HEK293 (cell line): ENCODE measurements around the gene LDB2.

Experiments used
- CTCF ChIA-PET: fragments of 350-600 bp; formaldehyde crosslinking; extraction: SDS; loops from one replicate; lab custom pipeline; 2021; ENCODE audit warnings: antibody characterized with exemption; lab: Yijun Ruan, JAX
- POLR2A ChIA-PET: fragments of 300-600 bp; formaldehyde crosslinking; extraction: SDS; loops from one replicate; lab custom pipeline; 2020; ENCODE audit warnings: antibody characterized with exemption, inconsistent platforms; lab: Yijun Ruan, JAX
- H3K27ac ChIP-seq: fragments of 200-500 bp; sonication (Bioruptor generic); 2 replicates; pipeline ENCODE4 v1.5.1; 2014; ENCODE audit warnings: low read depth, low read length, control low read depth, inconsistent platforms; ENCODE audit errors: extremely low read depth
- H3K36me3 ChIP-seq, 2 experiments: fragments of 200-500 bp in 1 of 2; sonication (Bioruptor generic) in 1 of 2; 1 replicate in 1 of 2; 2 replicates in 1 of 2; pipeline ENCODE4 v1.5.1; 2014 to 2017; ENCODE audit warnings: inconsistent platforms in 2 of 2, low read length in 2 of 2; ENCODE audit not compliant: control insufficient read depth in 2 of 2, insufficient read depth in 1 of 2
- H3K4me1 ChIP-seq: fragments of 200-500 bp; sonication (Bioruptor generic); 2 replicates; pipeline ENCODE4 v1.5.1; 2014; ENCODE audit warnings: mild to moderate bottlenecking, low read length, inconsistent platforms; ENCODE audit not compliant: control insufficient read depth, insufficient read depth
- H3K4me3 ChIP-seq: 2 replicates; pipeline ENCODE4 v1.5.1; 2011; ENCODE audit warnings: low read depth, mild to moderate bottlenecking, control low read depth, low read length, moderate library complexity
- H3K9me3 ChIP-seq: fragments of 200-500 bp; sonication (Bioruptor generic); 2 replicates; pipeline ENCODE4 v1.5.1; 2014; ENCODE audit warnings: low read depth, low read length, inconsistent platforms; ENCODE audit not compliant: control insufficient read depth, insufficient read depth
- FEZF1 ChIP-seq: fragments of 450-650 bp; formaldehyde crosslinking; IDR thresholded peaks from 2 replicates; pipeline ENCODE4 v1.5.1; 2016; ENCODE audit warnings: missing biosample characterization, missing genetic modification characterization
- SP7 ChIP-seq: fragments of 450-650 bp; formaldehyde crosslinking; IDR thresholded peaks from 2 replicates; pipeline ENCODE4 v1.5.1; 2016; ENCODE audit warnings: missing biosample characterization, missing genetic modification characterization
- ZBTB17 ChIP-seq: fragments of 450-650 bp; formaldehyde crosslinking; IDR thresholded peaks from 2 replicates; pipeline ENCODE4 v1.5.1; 2016; ENCODE audit warnings: missing biosample characterization, missing genetic modification characterization
- ZFP3 ChIP-seq: fragments of 450-650 bp; formaldehyde crosslinking; IDR thresholded peaks from 2 replicates; pipeline ENCODE4 v1.5.1; 2016; ENCODE audit warnings: low read depth, missing biosample characterization, missing genetic modification characterization
- ZNF133 ChIP-seq: fragments of 450-650 bp; formaldehyde crosslinking; IDR thresholded peaks from 2 replicates; pipeline ENCODE4 v1.5.1; 2016; ENCODE audit warnings: missing biosample characterization, missing genetic modification characterization
- ZNF175 ChIP-seq: fragments of 450-650 bp; formaldehyde crosslinking; IDR thresholded peaks from 2 replicates; pipeline ENCODE4 v1.5.1; 2016; ENCODE audit warnings: missing biosample characterization, missing genetic modification characterization
- ZNF214 ChIP-seq: fragments of 450-650 bp; formaldehyde crosslinking; IDR thresholded peaks from 2 replicates; pipeline ENCODE4 v1.5.1; 2017; ENCODE audit warnings: missing biosample characterization, mild to moderate bottlenecking, missing genetic modification characterization, borderline replicate concordance
- ZNF324 ChIP-seq: fragments of 450-650 bp; formaldehyde crosslinking; IDR thresholded peaks from 2 replicates; pipeline ENCODE4 v1.5.1; 2016; ENCODE audit warnings: missing biosample characterization, missing genetic modification characterization
- ZNF416 ChIP-seq: fragments of 450-650 bp; formaldehyde crosslinking; IDR thresholded peaks from 2 replicates; pipeline ENCODE4 v1.5.1; 2016; ENCODE audit warnings: missing biosample characterization, missing genetic modification characterization
- ZNF600 ChIP-seq: fragments of 450-650 bp; formaldehyde crosslinking; IDR thresholded peaks from 2 replicates; pipeline ENCODE4 v1.5.1; 2016; ENCODE audit warnings: missing biosample characterization, missing genetic modification characterization
- ZNF610 ChIP-seq: fragments of 450-650 bp; formaldehyde crosslinking; IDR thresholded peaks from 2 replicates; pipeline ENCODE4 v1.5.1; 2016; ENCODE audit warnings: missing biosample characterization, missing genetic modification characterization, borderline replicate concordance
- ZNF629 ChIP-seq: fragments of 450-650 bp; formaldehyde crosslinking; IDR thresholded peaks from 2 replicates; pipeline ENCODE4 v1.5.1; 2017; ENCODE audit warnings: missing biosample characterization, missing genetic modification characterization
- ZNF664 ChIP-seq: fragments of 450-650 bp; formaldehyde crosslinking; IDR thresholded peaks from 2 replicates; pipeline ENCODE4 v1.5.1; 2016; ENCODE audit warnings: missing biosample characterization, missing genetic modification characterization
- ZNF792 ChIP-seq: fragments of 450-650 bp; formaldehyde crosslinking; IDR thresholded peaks from 2 replicates; pipeline ENCODE4 v1.5.1; 2016; ENCODE audit warnings: missing biosample characterization, missing genetic modification characterization
- ZSCAN16 ChIP-seq: fragments of 450-650 bp; formaldehyde crosslinking; IDR thresholded peaks from 2 replicates; pipeline ENCODE4 v1.5.1; 2016; ENCODE audit warnings: missing biosample characterization, missing genetic modification characterization
- TF ChIP-seq, protein P1 (sequence below): fragments of 450-650 bp; formaldehyde crosslinking; IDR thresholded peaks from 2 replicates; pipeline ENCODE4 v1.5.1; 2016; ENCODE audit warnings: missing biosample characterization, missing genetic modification characterization
- TF ChIP-seq, protein P2 (sequence below): fragments of 450-650 bp; formaldehyde crosslinking; IDR thresholded peaks from 2 replicates; pipeline ENCODE4 v1.5.1; 2017; ENCODE audit warnings: missing biosample characterization, missing genetic modification characterization
- TF ChIP-seq, protein P3 (sequence below): fragments of 450-650 bp; formaldehyde crosslinking; IDR thresholded peaks from 2 replicates; pipeline ENCODE4 v1.5.1; 2016; ENCODE audit warnings: missing biosample characterization, missing genetic modification characterization
- TF ChIP-seq, protein P4 (sequence below): fragments of 450-650 bp; formaldehyde crosslinking; IDR thresholded peaks from 2 replicates; pipeline ENCODE4 v1.5.0; 2017; ENCODE audit warnings: missing biosample characterization, missing genetic modification characterization, borderline replicate concordance

The LDB2 gene

DNA sequence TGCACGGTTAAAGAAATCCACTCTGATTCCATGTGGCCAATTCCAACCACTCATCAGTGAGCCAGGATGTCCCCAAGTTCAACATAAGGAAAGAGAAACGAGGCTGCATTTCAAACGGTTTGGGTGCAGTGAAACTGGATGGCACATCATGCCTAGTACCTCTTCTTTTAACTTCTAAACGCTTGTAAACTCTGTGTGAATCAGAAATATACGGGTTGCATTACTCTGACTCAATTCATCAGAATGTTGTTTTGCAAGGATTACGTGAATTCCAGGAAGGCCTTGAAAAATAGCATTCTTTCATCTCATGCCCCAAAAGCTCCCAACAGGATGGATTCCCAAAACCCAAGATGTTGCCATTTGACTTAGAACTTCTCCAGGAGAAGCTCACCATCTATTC, 270.4 kb downstream of the LDB2 start:
- no peaks in the 10 kb centered on the region for H3K9me3 ChIP-seq
- no peaks in the 10 kb centered on the region for H3K36me3 ChIP-seq
- ChIA-PET CTCF (no interaction called here), POLR2A (no interaction called here)
- TF ChIP-seq ZNF133 (tag by site-specific recombination) (no peak), ZFP3 (tag by site-specific recombination) (no peak), ZNF610 (tag by site-specific recombination) (no peak)
- H3K27ac ChIP-seq, result no peak overlapping the region
- H3K4me1 ChIP-seq, result no peaks in the 10 kb centered on the region
- no peak overlapping the region for H3K4me3 ChIP-seq

DNA sequence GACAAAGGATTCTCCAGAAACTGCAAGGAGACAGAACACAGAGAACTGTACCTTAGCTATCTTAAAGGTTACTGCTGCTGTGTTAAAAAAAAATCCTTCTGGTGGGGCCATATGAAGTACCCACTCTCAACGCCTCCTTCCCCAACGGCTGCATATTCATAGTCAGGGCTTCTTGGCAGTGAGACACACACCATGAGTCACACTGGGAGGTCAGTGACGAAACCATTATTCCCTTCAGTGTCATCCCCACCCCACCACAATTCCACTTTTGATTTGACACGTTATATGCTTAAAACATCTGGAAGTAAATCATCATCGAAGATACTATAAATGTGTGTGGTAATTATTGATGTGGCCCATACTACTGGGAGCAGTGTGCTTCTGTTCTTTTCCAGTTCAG, 271.5 kb downstream of the LDB2 start:
- no peaks in the 10 kb centered on the region for H3K9me3 ChIP-seq
- H3K4me1 ChIP-seq, result no peaks in the 10 kb centered on the region
- H3K36me3 ChIP-seq, result no peaks in the 10 kb centered on the region
- CTCF ChIA-PET, result no interaction called here
- no peak overlapping the region for H3K27ac ChIP-seq
- POLR2A ChIA-PET, result no interaction called here
- TF ChIP-seq, protein P1, sequence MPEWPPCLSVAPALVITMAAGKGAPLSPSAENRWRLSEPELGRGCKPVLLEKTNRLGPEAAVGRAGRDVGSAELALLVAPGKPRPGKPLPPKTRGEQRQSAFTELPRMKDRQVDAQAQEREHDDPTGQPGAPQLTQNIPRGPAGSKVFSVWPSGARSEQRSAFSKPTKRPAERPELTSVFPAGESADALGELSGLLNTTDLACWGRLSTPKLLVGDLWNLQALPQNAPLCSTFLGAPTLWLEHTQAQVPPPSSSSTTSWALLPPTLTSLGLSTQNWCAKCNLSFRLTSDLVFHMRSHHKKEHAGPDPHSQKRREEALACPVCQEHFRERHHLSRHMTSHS, result no peak
- TF ChIP-seq ZNF600 (tag by site-specific recombination), result no peak
- TF ChIP-seq ZNF416 (tag by site-specific recombination), result no peak
- no peak for TF ChIP-seq ZNF629 (tag by site-specific recombination)
- TF ChIP-seq ZNF175 (tag by site-specific recombination), result no peak
- TF ChIP-seq ZNF792 (tag by site-specific recombination), result no peak
- TF ChIP-seq ZNF664 (tag by site-specific recombination), result no peak
- TF ChIP-seq, protein P2, sequence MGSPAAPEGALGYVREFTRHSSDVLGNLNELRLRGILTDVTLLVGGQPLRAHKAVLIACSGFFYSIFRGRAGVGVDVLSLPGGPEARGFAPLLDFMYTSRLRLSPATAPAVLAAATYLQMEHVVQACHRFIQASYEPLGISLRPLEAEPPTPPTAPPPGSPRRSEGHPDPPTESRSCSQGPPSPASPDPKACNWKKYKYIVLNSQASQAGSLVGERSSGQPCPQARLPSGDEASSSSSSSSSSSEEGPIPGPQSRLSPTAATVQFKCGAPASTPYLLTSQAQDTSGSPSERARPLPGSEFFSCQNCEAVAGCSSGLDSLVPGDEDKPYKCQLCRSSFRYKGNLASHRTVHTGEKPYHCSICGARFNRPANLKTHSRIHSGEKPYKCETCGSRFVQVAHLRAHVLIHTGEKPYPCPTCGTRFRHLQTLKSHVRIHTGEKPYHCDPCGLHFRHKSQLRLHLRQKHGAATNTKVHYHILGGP (tag by site-specific recombination), result no peak
- H3K4me3 ChIP-seq, result no peak overlapping the region

GRCh38 chr4:16622826-16623225, 275.6 kb downstream of the LDB2 start:
- Histone ChIP-seq H3K9me3 (no peaks in the 10 kb centered on the region), H3K4me3 (no peak overlapping the region), H3K36me3 (no peaks in the 10 kb centered on the region), H3K27ac (no peak overlapping the region), H3K4me1 (no peaks in the 10 kb centered on the region)
- POLR2A ChIA-PET, result no interaction called here
- CTCF ChIA-PET, result no interaction called here
- TF ChIP-seq ZBTB17 (tag by site-specific recombination) (no peak), FEZF1 (no peak), ZSCAN16 (tag by site-specific recombination) (no peak), ZNF324 (tag by site-specific recombination) (no peak)
- TF ChIP-seq, protein P3, sequence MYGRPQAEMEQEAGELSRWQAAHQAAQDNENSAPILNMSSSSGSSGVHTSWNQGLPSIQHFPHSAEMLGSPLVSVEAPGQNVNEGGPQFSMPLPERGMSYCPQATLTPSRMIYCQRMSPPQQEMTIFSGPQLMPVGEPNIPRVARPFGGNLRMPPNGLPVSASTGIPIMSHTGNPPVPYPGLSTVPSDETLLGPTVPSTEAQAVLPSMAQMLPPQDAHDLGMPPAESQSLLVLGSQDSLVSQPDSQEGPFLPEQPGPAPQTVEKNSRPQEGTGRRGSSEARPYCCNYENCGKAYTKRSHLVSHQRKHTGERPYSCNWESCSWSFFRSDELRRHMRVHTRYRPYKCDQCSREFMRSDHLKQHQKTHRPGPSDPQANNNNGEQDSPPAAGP (tag by site-specific recombination), result no peak

- Histone ChIP-seq H3K4me3 (no peak overlapping the region), H3K4me1 (no peaks in the 10 kb centered on the region), H3K9me3 (no peaks in the 10 kb centered on the region), H3K36me3 (no peaks in the 10 kb centered on the region), H3K27ac (no peak overlapping the region)
- ChIA-PET CTCF (interaction anchor here (0.7 kb wide), 1 partner anchor 572 kb away, joined by 3 read pairs; no protein-coding TSS in a partner anchor), POLR2A (no interaction called here)
- TF ChIP-seq, protein P4, sequence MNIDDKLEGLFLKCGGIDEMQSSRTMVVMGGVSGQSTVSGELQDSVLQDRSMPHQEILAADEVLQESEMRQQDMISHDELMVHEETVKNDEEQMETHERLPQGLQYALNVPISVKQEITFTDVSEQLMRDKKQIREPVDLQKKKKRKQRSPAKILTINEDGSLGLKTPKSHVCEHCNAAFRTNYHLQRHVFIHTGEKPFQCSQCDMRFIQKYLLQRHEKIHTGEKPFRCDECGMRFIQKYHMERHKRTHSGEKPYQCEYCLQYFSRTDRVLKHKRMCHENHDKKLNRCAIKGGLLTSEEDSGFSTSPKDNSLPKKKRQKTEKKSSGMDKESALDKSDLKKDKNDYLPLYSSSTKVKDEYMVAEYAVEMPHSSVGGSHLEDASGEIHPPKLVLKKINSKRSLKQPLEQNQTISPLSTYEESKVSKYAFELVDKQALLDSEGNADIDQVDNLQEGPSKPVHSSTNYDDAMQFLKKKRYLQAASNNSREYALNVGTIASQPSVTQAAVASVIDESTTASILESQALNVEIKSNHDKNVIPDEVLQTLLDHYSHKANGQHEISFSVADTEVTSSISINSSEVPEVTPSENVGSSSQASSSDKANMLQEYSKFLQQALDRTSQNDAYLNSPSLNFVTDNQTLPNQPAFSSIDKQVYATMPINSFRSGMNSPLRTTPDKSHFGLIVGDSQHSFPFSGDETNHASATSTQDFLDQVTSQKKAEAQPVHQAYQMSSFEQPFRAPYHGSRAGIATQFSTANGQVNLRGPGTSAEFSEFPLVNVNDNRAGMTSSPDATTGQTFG (tag by site-specific recombination), result no peak
- TF ChIP-seq SP7 (tag by site-specific recombination) (no peak), ZNF214 (tag by site-specific recombination) (no peak)
- TF ChIP-seq, protein P3 (tag by site-specific recombination), result no peak
These were observed 281.0 kb downstream of the LDB2 start for GRCh38 chr4:16617435-16617834.
